AG04449 (cell line): ENCODE data around the gene HSPA5.
A peak's percentile ranks its signal among the peaks of the same experiment; 100 is the strongest.
"Not testable (repeated sequence)": the region's sequence is repeated elsewhere in the genome, so short reads cannot be mapped to it uniquely, and the experiment has no call there.

ENCODE experiments used
- CTCF ChIA-PET: fragments of 350-600 bp; formaldehyde crosslinking; extraction: SDS; loops from one replicate; lab custom pipeline; 2021; ENCODE audit warnings: antibody characterized with exemption; lab: Yijun Ruan, JAX
- POLR2A ChIA-PET: fragments of 400-600, 350-600 bp; formaldehyde crosslinking; extraction: SDS; loops from one replicate; lab custom pipeline; 2020; ENCODE audit warnings: antibody characterized with exemption, inconsistent platforms; lab: Yijun Ruan, JAX
- DNase-seq: peaks from one replicate; pipeline ENCODE4 v3.0.0-alpha.2; 2010; ENCODE audit warnings: low read depth, low spot score
- H3K4me3 ChIP-seq: 2 replicates; pipeline ENCODE4 v1.5.1; 2011; ENCODE audit warnings: low read depth, mild to moderate bottlenecking, control low read depth, low read length
- TF ChIP-seq, protein P1 (sequence below): IDR thresholded peaks from one replicate; pipeline ENCODE4 v1.5.1; 2011; ENCODE audit warnings: mild to moderate bottlenecking, moderate library complexity, low read length, control low read depth, inconsistent platforms; ENCODE audit not compliant: insufficient read depth; ENCODE audit errors: missing control alignments

Gene HSPA5

GRCh38 chr9:125202846-125203618, 38.1 kb downstream of the HSPA5 start:
- DNase-seq, result no peak
- ChIA-PET CTCF (no interaction called here), POLR2A (interaction anchor here (1.5 kb wide), 1 partner anchor 38 kb away, joined by 4 read pairs; the partner anchor contains the start of gene HSPA5)
- TF ChIP-seq, protein P1, sequence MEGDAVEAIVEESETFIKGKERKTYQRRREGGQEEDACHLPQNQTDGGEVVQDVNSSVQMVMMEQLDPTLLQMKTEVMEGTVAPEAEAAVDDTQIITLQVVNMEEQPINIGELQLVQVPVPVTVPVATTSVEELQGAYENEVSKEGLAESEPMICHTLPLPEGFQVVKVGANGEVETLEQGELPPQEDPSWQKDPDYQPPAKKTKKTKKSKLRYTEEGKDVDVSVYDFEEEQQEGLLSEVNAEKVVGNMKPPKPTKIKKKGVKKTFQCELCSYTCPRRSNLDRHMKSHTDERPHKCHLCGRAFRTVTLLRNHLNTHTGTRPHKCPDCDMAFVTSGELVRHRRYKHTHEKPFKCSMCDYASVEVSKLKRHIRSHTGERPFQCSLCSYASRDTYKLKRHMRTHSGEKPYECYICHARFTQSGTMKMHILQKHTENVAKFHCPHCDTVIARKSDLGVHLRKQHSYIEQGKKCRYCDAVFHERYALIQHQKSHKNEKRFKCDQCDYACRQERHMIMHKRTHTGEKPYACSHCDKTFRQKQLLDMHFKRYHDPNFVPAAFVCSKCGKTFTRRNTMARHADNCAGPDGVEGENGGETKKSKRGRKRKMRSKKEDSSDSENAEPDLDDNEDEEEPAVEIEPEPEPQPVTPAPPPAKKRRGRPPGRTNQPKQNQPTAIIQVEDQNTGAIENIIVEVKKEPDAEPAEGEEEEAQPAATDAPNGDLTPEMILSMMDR, result no peak
- H3K4me3 ChIP-seq, result no peak overlapping the region

GRCh38 chr9:125200216-125201047, 40.7 kb downstream of the HSPA5 start, which contains the start of gene RABEPK:
TSS of gene RABEPK (plus strand) at chr9:125200542. CDS start at chr9:125203014, 2,472 bp downstream.
- peak; percentile 72 for DNase-seq
- TF ChIP-seq, protein P1, result no peak
- ChIA-PET CTCF (interaction anchor here (1.4 kb wide), 1 partner anchor 10 kb away, joined by 6 read pairs; no protein-coding TSS in a partner anchor), POLR2A (interaction anchor here (0.9 to 1.2 kb wide), 2 partner anchors 9 to 25 kb away, joined by 3 read pairs; no protein-coding TSS in a partner anchor)
- H3K4me3 ChIP-seq, result peak within 1 kb of the TSS; percentile 88

DNA sequence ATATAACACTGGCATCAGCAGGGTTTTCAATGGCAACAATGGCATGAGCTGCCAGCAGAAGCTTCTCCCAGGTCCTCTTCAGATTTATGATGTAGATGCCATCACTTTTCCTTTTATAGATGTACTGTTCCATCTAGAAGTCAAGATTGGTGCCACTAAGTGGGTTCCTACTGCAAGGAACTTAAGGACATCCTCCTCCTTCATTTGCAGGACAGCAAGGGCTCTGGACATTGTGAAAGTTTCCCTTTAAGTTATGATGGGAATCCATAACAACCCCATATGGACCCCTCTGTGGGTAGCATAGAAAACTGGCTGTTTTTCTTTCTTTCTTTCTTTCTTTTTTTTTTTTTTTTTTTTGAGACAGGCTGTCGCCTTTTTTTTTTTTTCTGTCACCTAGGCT, 45.6 kb downstream of the HSPA5 start:
- H3K4me3 ChIP-seq, DNase-seq, CTCF ChIA-PET: not testable (repeated sequence)
- POLR2A ChIA-PET, result interaction anchor here (0.5 kb wide), 1 partner anchor 33 kb away, joined by 4 read pairs; no protein-coding TSS in a partner anchor

- POLR2A ChIA-PET, CTCF ChIA-PET, DNase-seq, H3K4me3 ChIP-seq: not testable (repeated sequence)
Observed at GRCh38 chr9:125194466-125194865, 46.7 kb downstream of the HSPA5 start.

GRCh38 chr9:125190361-125190801, 50.8 kb downstream of the HSPA5 start:
- peak overlapping the region; percentile 99 for H3K4me3 ChIP-seq
- no peak for DNase-seq
- ChIA-PET POLR2A (interaction anchor here (1.2 kb wide), 1 partner anchor 9 kb away, joined by 3 read pairs; no protein-coding TSS in a partner anchor), CTCF (interaction anchor here (0.7 to 1.9 kb wide), 4 partner anchors 9 to 16 kb away, joined by 3 to 6 read pairs (median 3); partner anchors contain the start of gene RABEPK)
- TF ChIP-seq, protein P1, result no peak

GRCh38 chr9:125189361-125190289, 51.5 kb downstream of the HSPA5 start, which contains the start of gene PPP6C:
TSS of gene PPP6C (minus strand) at chr9:125189803. CDS start at chr9:125189718, 85 bp downstream.
- POLR2A ChIA-PET, result no interaction called here
- TF ChIP-seq, protein P1, result peak; percentile 90
- peak; percentile 74 for DNase-seq
- peak within 1 kb of the TSS; percentile 99 for H3K4me3 ChIP-seq
- CTCF ChIA-PET, result interaction anchor here (0.7 to 1.9 kb wide), 3 partner anchors 10 to 13 kb away, joined by 3 to 6 read pairs (median 5); partner anchors contain the start of gene RABEPK
